Stimulated activated naive CD8-positive, alpha-beta T cell treated with anti-CD3 and anti-CD28 coated beads, Interleukin-15, amount 100 ng/mL, for 72 hours (primary cell): ENCODE results near the gene TDG.
"Not testable (repeated sequence)": the region's sequence is repeated elsewhere in the genome, so short reads cannot be mapped to it uniquely, and the experiment has no call there.

Experiments used
- ATAC-seq: fragments of 150-1000 bp; cut with Tn5 transposase; 2 replicates; pipeline ENCODE4 v1.10.0; 2021; ENCODE audit warnings: mild to moderate bottlenecking, moderate library complexity
- DNase-seq, 2 donors: peaks; one replicate each; pipeline ENCODE4 v3.0.0; 2021 to 2022
- H3K27ac Mint-ChIP-seq, 2 donors: one replicate each; pipeline ENCODE4 v1.8.0; 2022; ENCODE audit warnings: mild to moderate bottlenecking in 2 of 2, mixed read lengths in 2 of 2, moderate library complexity in 2 of 2
- H3K27me3 Mint-ChIP-seq: one replicate; pipeline ENCODE4 v1.8.0; 2022; ENCODE audit warnings: mixed read lengths
- H3K4me1 Mint-ChIP-seq: one replicate; pipeline ENCODE4 v1.8.0; 2022; ENCODE audit warnings: mild to moderate bottlenecking, mixed read lengths
- H3K4me3 Mint-ChIP-seq, 2 donors: one replicate each; pipeline ENCODE4 v1.8.0; 2022; ENCODE audit warnings: mild to moderate bottlenecking in 2 of 2, mixed read lengths in 2 of 2, moderate library complexity in 1 of 2
- H3K9me3 Mint-ChIP-seq, 2 donors: one replicate each; pipeline ENCODE4 v1.8.0; 2022; ENCODE audit warnings: mixed read lengths in 2 of 2

TDG gene

GRCh38 chr12:104026841-104027599, 61.3 kb downstream of the TDG start:
- H3K4me1 Mint-ChIP-seq, result no peaks in the 10 kb centered on the region
- no peak overlapping the region for H3K27ac Mint-ChIP-seq
- DNase-seq (no peak), ATAC-seq (no peak)
- H3K9me3 Mint-ChIP-seq, result no peaks in the 10 kb centered on the region
- peaks cover 27% of the 10 kb centered on the region for H3K27me3 Mint-ChIP-seq
- no peak overlapping the region for H3K4me3 Mint-ChIP-seq

GRCh38 chr12:104030596-104030995, 64.9 kb downstream of the TDG start:
- not testable (repeated sequence) for H3K4me3 Mint-ChIP-seq, H3K9me3 Mint-ChIP-seq, DNase-seq, ATAC-seq, H3K27ac Mint-ChIP-seq, H3K4me1 Mint-ChIP-seq
- peaks cover 34% of the 10 kb centered on the region for H3K27me3 Mint-ChIP-seq

- not testable (repeated sequence) for H3K9me3 Mint-ChIP-seq, ATAC-seq, H3K27ac Mint-ChIP-seq, DNase-seq, H3K4me1 Mint-ChIP-seq, H3K4me3 Mint-ChIP-seq
- peaks cover 26% of the 10 kb centered on the region for H3K27me3 Mint-ChIP-seq
These were observed 70.5 kb downstream of the TDG start for GRCh38 chr12:104036143-104036542.
